Left renal pelvis (tissue), 4 donors: ENCODE results near the gene AKAP3. TPM values are rescaled to one million over a fixed set of nuclear protein-coding genes. Genes with fewer than 3 reads are reported as not detected.

ENCODE experiments used
- DNase-seq, 4 donors: peaks; one replicate each; pipeline ENCODE4 v3.0.0-alpha.2; 2013; ENCODE audit warnings: low read depth in 4 of 4, low spot score in 3 of 4
- polyA plus RNA-seq, 4 donors: library from polyadenylated mRNA; unstranded; fragments of 120-200 nt; gene quantifications; one replicate each; pipeline ENCODE4 v1.2.1, GENCODE V29; 2013; ENCODE audit not compliant: insufficient read length in 4 of 4

The AKAP3 gene
- polyA plus RNA-seq: 1 to 10 TPM; 1.4 to 6.5 (median 4.3) TPM

- DNase-seq: peak; percentile 71 to 88 (median 77)
Measured at GRCh38 chr12:4648501-4649357, at the start of gene AKAP3, which contains the start of gene NDUFA9. AKAP3 (minus strand) TSS chr12:4649051; CDS start chr12:4638196, 10,855 bp downstream. NDUFA9 (plus strand) TSS chr12:4649114; CDS start chr12:4649127, 13 bp downstream.

- DNase-seq: no peak
Measured at GRCh38 chr12:4690760-4691159, 41.9 kb upstream of the AKAP3 start.

- no peak for DNase-seq
Measured at GRCh38 chr12:4685317-4685716, 36.5 kb upstream of the AKAP3 start.

- no peak for DNase-seq
Measured at GRCh38 chr12:4681732-4682131, 32.9 kb upstream of the AKAP3 start.

GRCh38 chr12:4679711-4680110 lies 30.9 kb upstream of the AKAP3 start:
- no peak for DNase-seq

- DNase-seq: no peak
Measured at GRCh38 chr12:4665236-4665635, 16.4 kb upstream of the AKAP3 start.

GRCh38 chr12:4663971-4664505 lies 15.2 kb upstream of the AKAP3 start:
- DNase-seq: no peak

GRCh38 chr12:4653691-4654090 lies 4.8 kb upstream of the AKAP3 start:
- DNase-seq: no peak

- no peak for DNase-seq
Measured at GRCh38 chr12:4653257-4653656, 4.4 kb upstream of the AKAP3 start.

GRCh38 chr12:4649358-4649661 lies 459 bp upstream of the AKAP3 start:
- no peak for DNase-seq

- DNase-seq: no peak
Measured at GRCh38 chr12:4648104-4648500, 749 bp downstream of the AKAP3 start.

GRCh38 chr12:4645023-4645422 lies 3.8 kb downstream of the AKAP3 start:
- no peak for DNase-seq

GRCh38 chr12:4643747-4644146 lies 5.1 kb downstream of the AKAP3 start:
- DNase-seq: no peak

GRCh38 chr12:4630262-4630661 lies 18.6 kb downstream of the AKAP3 start:
- no peak for DNase-seq

GRCh38 chr12:4628406-4628805 lies 20.4 kb downstream of the AKAP3 start:
- DNase-seq: no peak

- DNase-seq: no peak
Measured at GRCh38 chr12:4626543-4626942, 22.3 kb downstream of the AKAP3 start.

- DNase-seq: no peak
Measured at GRCh38 chr12:4621511-4621910, 27.3 kb downstream of the AKAP3 start.

- no peak for DNase-seq
Measured at GRCh38 chr12:4615667-4616066, 33.2 kb downstream of the AKAP3 start.

GRCh38 chr12:4610481-4610880 lies 38.4 kb downstream of the AKAP3 start:
- no peak for DNase-seq

GRCh38 chr12:4609071-4609470 lies 39.8 kb downstream of the AKAP3 start:
- no peak for DNase-seq

GRCh38 chr12:4607056-4607455 lies 41.8 kb downstream of the AKAP3 start:
- no peak for DNase-seq

GRCh38 chr12:4604684-4605193 lies 44.1 kb downstream of the AKAP3 start:
- peak; percentile 66 to 73 (median 70) for DNase-seq
